Stomach (tissue), 9 donors: ENCODE data around the gene ZNF280B. TPM values are rescaled to one million over a fixed set of nuclear protein-coding genes. Genes with fewer than 3 reads are reported as not detected.
"Not testable (repeated sequence)": the region's sequence is repeated elsewhere in the genome, so short reads cannot be mapped to it uniquely, and the experiment has no call there.

ENCODE experiments used
- DNase-seq, 2 donors: peaks; one replicate each; pipeline versions ENCODE4 v3.0.0 to v3.0.0-alpha.2; 2013 to 2019
- H3K27ac ChIP-seq, 5 donors: fragments of 200-600 bp in 4 of 5; sonication (generic) in 4 of 5; one replicate each; pipeline ENCODE4 v1.5.1; 2013 to 2019; ENCODE audit warnings: mild to moderate bottlenecking in 1 of 5, moderate library complexity in 1 of 5
- H3K27me3 ChIP-seq, 3 donors: fragments of 200-600 bp; sonication (generic); one replicate each; pipeline ENCODE4 v1.5.1; 2017 to 2019; ENCODE audit warnings: mixed run types in 1 of 3
- H3K36me3 ChIP-seq, 4 donors: fragments of 200-600 bp; sonication (generic); 1 replicate in 3 of 4; 2 replicates in 1 of 4; pipeline ENCODE4 v1.5.1; 2016 to 2019
- H3K4me1 ChIP-seq, 4 donors: fragments of 200-600 bp; sonication (generic); one replicate each; pipeline ENCODE4 v1.5.1; 2016 to 2019
- H3K4me3 ChIP-seq, 4 donors: fragments of 200-600 bp; sonication (generic) in 3 of 4; one replicate each; pipeline ENCODE4 v1.5.1; 2016 to 2019; ENCODE audit warnings: mild to moderate bottlenecking in 1 of 4
- H3K9me3 ChIP-seq, 4 donors: fragments of 200-600 bp; sonication (generic); one replicate each; pipeline ENCODE4 v1.5.1; 2016 to 2019
- EP300 ChIP-seq: sonication (generic); formaldehyde crosslinking; IDR thresholded peaks from one replicate; pipeline ENCODE4 v1.6.1; 2017; ENCODE audit warnings: antibody characterized with exemption
- POLR2A ChIP-seq, 4 donors: fragments of 450-650 bp; IDR thresholded peaks; one replicate each; pipeline ENCODE4 v1.6.1; 2016; ENCODE audit warnings: antibody characterized with exemption in 4 of 4, control low read depth in 2 of 4, mild to moderate bottlenecking in 1 of 4, moderate library complexity in 1 of 4
- POLR2AphosphoS5 ChIP-seq, 3 donors: sonication (generic); formaldehyde crosslinking; IDR thresholded peaks; one replicate each; pipeline ENCODE4 v1.6.1; 2016; ENCODE audit warnings: antibody characterized with exemption in 3 of 3
- WGBS, 5 donors: extraction: QIAGEN DNeasy Blood & Tissue Kit in 3 of 5; methylation state at CpG; one replicate each; pipeline versions ENCODE4 v1.1.5 to v1.1.7; 2013 to 2018; 5-methylcytosine and 5-hydroxymethylcytosine counted together
- intact Hi-C: fragments of 100-400 bp; cut with DNase I; formaldehyde crosslinking; loops from one replicate; pipeline ENCODE4 v1.15.1; 2023; ENCODE audit warnings: low total_unique reads
- polyA plus RNA-seq, 3 donors: library from polyadenylated mRNA; stranded (reverse); fragments of 200-250 nt; gene quantifications; one replicate each; pipeline ENCODE4 v1.2.3, GENCODE V29; 2013
- total RNA-seq, 5 donors: library from RNA; depleted of rRNA; stranded (reverse); fragments of >200 nt; gene quantifications; one replicate each; pipeline versions ENCODE4 v1.1.0 to v1.2.3, GENCODE V29; 2014 to 2016
- TF ChIP-seq, protein P1 (sequence below), 7 experiments: fragments of 450-650 bp in 4 of 7; fragments of 200-600 bp in 3 of 7; sonication (generic) in 3 of 7; IDR thresholded peaks; one replicate each; pipeline ENCODE4 v1.5.1; 2016 to 2019; ENCODE audit warnings: antibody characterized with exemption in 7 of 7, control low read depth in 2 of 7, mild to moderate bottlenecking in 1 of 7
- donor health status: healthy with polysubstance abuse.
- donor health status: Bipolar disorder and iron deficiency.
- donor health status: healthy.

The ZNF280B gene
- total and polyA plus RNA-seq, 8 donors: under 0.01 to 1.3 (median 0.15) TPM; not detected in 1

DNA sequence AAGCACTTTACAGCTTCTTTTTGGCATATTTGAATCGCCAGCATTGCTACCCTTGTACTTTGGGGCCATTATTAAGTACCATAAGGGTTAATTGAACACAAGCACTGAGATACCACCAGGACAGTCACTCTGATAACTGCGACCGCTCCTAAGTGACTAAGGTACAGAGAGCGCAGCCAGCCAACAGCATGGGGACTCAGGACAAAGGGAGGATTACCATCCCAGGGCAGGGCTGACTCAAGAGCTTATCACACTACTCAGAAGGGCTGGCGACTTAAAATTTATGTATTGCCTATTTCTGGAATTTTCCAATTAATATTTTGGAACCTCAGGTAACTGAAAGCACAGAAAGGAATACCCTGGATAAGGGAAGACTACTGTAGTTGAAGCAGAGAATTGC, 11.0 kb upstream of the ZNF280B start:
- peaks cover 0 to 60% (median 13%) of the 10 kb centered on the region in 3 donors for H3K27me3 ChIP-seq
- H3K4me1 ChIP-seq: no peaks in the 10 kb centered on the region
- 60 to 82% (median 73%) methylated on average over 5 of the region's 5 CpGs for WGBS, 5 donors
- H3K9me3 ChIP-seq: no peaks in the 10 kb centered on the region
- intact Hi-C loops: no loop called here
- H3K27ac ChIP-seq: no peak overlapping the region
- DNase-seq: no peak
- H3K4me3 ChIP-seq: no peak overlapping the region
- H3K36me3 ChIP-seq: no peaks in the 10 kb centered on the region
- TF ChIP-seq POLR2A (IDR thresholded peaks at IDR 0.05): no peak

DNA sequence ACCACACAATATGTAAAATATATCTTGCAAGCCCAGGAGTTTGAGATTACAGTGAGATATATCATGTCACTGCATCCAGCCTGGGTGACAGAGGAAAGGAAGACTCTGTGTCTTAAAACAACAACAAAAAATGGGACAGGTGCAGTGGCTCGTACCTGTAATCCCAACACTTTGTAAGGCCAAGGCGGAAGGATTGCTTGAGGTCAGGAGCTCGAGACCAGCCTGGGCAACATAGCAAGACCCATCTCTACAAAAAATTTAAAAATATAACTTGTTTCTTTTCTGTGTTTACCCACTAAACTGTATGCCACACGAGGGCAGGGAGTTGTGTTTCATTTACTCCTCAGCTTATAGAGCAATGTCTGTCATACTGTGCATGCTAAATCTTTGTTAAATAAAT, 8.4 kb upstream of the ZNF280B start:
- Histone ChIP-seq H3K27ac (no peak overlapping the region), H3K4me3 (no peak overlapping the region), H3K27me3 (peaks cover 0 to 46% (median 13%) of the 10 kb centered on the region in 3 donors), H3K4me1 (no peaks in the 10 kb centered on the region), H3K36me3 (no peaks in the 10 kb centered on the region), H3K9me3 (no peaks in the 10 kb centered on the region)
- WGBS, 5 donors: 58 to 72% (median 67%) methylated on average over 4 of the region's 4 CpGs
- no peak for DNase-seq
- TF ChIP-seq POLR2AphosphoS5 (IDR thresholded peaks at IDR 0.05) (no peak), EP300 (no peak), POLR2A (IDR thresholded peaks at IDR 0.05) (no peak)
- TF ChIP-seq, protein P1, sequence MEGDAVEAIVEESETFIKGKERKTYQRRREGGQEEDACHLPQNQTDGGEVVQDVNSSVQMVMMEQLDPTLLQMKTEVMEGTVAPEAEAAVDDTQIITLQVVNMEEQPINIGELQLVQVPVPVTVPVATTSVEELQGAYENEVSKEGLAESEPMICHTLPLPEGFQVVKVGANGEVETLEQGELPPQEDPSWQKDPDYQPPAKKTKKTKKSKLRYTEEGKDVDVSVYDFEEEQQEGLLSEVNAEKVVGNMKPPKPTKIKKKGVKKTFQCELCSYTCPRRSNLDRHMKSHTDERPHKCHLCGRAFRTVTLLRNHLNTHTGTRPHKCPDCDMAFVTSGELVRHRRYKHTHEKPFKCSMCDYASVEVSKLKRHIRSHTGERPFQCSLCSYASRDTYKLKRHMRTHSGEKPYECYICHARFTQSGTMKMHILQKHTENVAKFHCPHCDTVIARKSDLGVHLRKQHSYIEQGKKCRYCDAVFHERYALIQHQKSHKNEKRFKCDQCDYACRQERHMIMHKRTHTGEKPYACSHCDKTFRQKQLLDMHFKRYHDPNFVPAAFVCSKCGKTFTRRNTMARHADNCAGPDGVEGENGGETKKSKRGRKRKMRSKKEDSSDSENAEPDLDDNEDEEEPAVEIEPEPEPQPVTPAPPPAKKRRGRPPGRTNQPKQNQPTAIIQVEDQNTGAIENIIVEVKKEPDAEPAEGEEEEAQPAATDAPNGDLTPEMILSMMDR (IDR thresholded peaks at IDR 0.05): no peak
- intact Hi-C loops: no loop called here

DNA sequence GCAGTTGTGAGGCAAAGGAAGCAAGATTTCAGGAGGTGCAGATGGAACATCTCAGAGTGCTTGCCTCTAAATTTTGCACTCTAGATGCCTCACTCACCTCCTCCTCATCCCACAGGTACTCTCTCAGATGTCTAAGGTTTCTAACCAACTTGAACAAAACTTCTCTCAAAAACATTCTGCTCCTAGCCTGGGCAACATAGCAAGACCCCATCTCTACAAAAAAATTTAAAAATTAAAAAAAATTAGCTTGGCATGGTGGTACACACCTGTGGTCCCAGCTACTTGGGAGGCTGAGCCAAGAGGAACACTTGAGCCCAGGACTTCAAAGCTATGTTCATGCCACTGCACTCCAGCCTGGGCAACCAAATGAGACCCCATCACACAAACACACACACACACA, 7.3 kb upstream of the ZNF280B start:
- Histone ChIP-seq H3K36me3 (no peaks in the 10 kb centered on the region), H3K4me3 (no peak overlapping the region), H3K4me1 (no peaks in the 10 kb centered on the region), H3K9me3 (peaks cover 0 to 2% (median 0%) of the 10 kb centered on the region in 4 donors), H3K27me3 (peaks cover 0 to 38% (median 13%) of the 10 kb centered on the region in 3 donors), H3K27ac (no peak overlapping the region)
- TF ChIP-seq, protein P1 (IDR thresholded peaks at IDR 0.05): no peak
- TF ChIP-seq POLR2AphosphoS5 (IDR thresholded peaks at IDR 0.05) (no peak), EP300 (no peak), POLR2A (IDR thresholded peaks at IDR 0.05) (no peak)
- intact Hi-C loops: no loop called here
- no peak for DNase-seq

DNA sequence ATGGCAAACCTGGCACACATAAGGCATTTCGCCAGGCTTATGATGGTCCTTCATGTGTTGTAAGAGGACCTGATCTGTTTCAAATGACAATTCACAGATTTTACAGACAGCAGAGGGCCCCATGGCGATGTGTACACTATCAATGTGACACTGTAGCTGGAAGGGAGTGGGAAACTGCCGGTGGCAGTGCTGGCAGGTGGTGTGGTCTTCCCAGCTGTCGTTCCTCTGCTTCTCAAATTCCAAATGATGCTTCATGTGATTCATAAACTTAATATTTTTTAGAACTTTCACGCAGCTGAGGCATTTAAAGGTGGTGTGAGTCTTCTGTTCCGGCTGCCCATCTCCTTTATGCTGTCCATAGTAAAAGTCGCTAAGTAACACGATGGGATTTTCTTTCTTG, 5.9 kb upstream of the ZNF280B start:
- H3K4me3 ChIP-seq, H3K36me3 ChIP-seq, intact Hi-C loops, DNase-seq, H3K4me1 ChIP-seq, H3K27ac ChIP-seq: not testable (repeated sequence)
- 51 to 63% (median 59%) methylated on average over 8 of the region's 8 CpGs for WGBS, 5 donors
- Histone ChIP-seq H3K27me3 (peaks cover 0 to 38% (median 13%) of the 10 kb centered on the region in 3 donors), H3K9me3 (peaks cover 0 to 15% (median 7%) of the 10 kb centered on the region in 4 donors)

DNA sequence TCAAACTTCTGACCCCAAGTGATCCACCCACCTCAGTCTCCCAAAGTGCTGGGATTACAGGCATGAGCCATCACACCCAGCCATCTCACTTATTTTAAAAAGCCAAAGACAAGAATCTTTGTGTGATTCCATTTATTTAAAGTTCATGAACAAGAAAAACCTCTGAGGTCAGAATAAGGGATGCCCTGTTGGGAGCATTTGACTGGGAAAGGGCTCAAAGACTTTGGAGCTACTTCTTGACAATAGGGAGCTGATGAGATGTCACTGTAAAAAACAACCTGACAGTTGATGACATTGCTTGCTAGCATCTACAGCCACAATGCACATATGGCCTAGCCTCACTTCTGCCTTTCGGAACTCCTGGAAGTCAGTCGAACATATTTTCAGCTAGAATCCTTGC, 5.1 kb upstream of the ZNF280B start:
- TF ChIP-seq, protein P1 (IDR thresholded peaks at IDR 0.05): no peak
- TF ChIP-seq POLR2A (IDR thresholded peaks at IDR 0.05) (no peak), EP300 (no peak), POLR2AphosphoS5 (IDR thresholded peaks at IDR 0.05) (no peak)
- DNase-seq: no peak
- 89 to 97% (median 95%) methylated on average over 2 of the region's 2 CpGs for WGBS, 5 donors
- Histone ChIP-seq H3K4me1 (peaks cover 0 to 5% (median 4%) of the 10 kb centered on the region in 4 donors), H3K27ac (no peak overlapping the region), H3K9me3 (peaks cover 0 to 23% (median 10%) of the 10 kb centered on the region in 4 donors), H3K27me3 (peaks cover 0 to 42% (median 13%) of the 10 kb centered on the region in 3 donors), H3K4me3 (no peak overlapping the region), H3K36me3 (no peaks in the 10 kb centered on the region)
- intact Hi-C loops: no loop called here
